SK-N-SH (cell line): ENCODE results near the gene HRH1.

Experiments
- CHD2 ChIP-seq: fragments of 150-350 bp; IDR thresholded peaks from 2 replicates; pipeline ENCODE4 v1.6.1; 2018; ENCODE audit warnings: low read length; ENCODE audit not compliant: partially characterized antibody
- CTCF ChIP-seq: fragments of 200-600 bp; sonication (generic); IDR thresholded peaks from 2 replicates; pipeline ENCODE4 v1.6.1; 2017; ENCODE audit warnings: antibody characterized with exemption, mild to moderate bottlenecking, moderate library complexity
- EP300 ChIP-seq, 2 experiments: IDR thresholded peaks; 2 replicates each; pipeline versions ENCODE4 v1.4.0 to v1.6.1; 2012; ENCODE audit warnings: borderline replicate concordance in 1 of 2, low read depth in 1 of 2, low read length in 1 of 2
- EZH2phosphoT487 ChIP-seq: fragments of 200-600 bp; sonication (generic); IDR thresholded peaks from 2 replicates; pipeline ENCODE4 v1.6.1; 2017; ENCODE audit warnings: low read depth, mixed run types, mild to moderate bottlenecking, antibody characterized with exemption, moderate library complexity, borderline replicate concordance
- JUND ChIP-seq: IDR thresholded peaks from 2 replicates; pipeline ENCODE4 v1.4.0; 2012
- RAD21 ChIP-seq: IDR thresholded peaks from 2 replicates; pipeline ENCODE4 v1.6.1; 2012; ENCODE audit warnings: mild to moderate bottlenecking, low read length
- REST ChIP-seq: IDR thresholded peaks from 2 replicates; pipeline ENCODE4 v1.6.1; 2012; ENCODE audit warnings: mild to moderate bottlenecking, low read depth, low read length, moderate library complexity
- TCF12 ChIP-seq: IDR thresholded peaks from 2 replicates; pipeline ENCODE4 v1.4.0; 2012
- TEAD4 ChIP-seq: IDR thresholded peaks from 2 replicates; pipeline ENCODE4 v1.4.0; 2012; ENCODE audit warnings: mild to moderate bottlenecking, borderline replicate concordance; ENCODE audit not compliant: insufficient read depth
- YY1 ChIP-seq: IDR thresholded peaks from 2 replicates; pipeline ENCODE4 v1.4.0; 2012; ENCODE audit warnings: low read depth, mild to moderate bottlenecking
- TF ChIP-seq, protein P1 (sequence below): IDR thresholded peaks from 2 replicates; pipeline ENCODE4 v1.4.0; 2012; ENCODE audit warnings: low read depth

DNA sequence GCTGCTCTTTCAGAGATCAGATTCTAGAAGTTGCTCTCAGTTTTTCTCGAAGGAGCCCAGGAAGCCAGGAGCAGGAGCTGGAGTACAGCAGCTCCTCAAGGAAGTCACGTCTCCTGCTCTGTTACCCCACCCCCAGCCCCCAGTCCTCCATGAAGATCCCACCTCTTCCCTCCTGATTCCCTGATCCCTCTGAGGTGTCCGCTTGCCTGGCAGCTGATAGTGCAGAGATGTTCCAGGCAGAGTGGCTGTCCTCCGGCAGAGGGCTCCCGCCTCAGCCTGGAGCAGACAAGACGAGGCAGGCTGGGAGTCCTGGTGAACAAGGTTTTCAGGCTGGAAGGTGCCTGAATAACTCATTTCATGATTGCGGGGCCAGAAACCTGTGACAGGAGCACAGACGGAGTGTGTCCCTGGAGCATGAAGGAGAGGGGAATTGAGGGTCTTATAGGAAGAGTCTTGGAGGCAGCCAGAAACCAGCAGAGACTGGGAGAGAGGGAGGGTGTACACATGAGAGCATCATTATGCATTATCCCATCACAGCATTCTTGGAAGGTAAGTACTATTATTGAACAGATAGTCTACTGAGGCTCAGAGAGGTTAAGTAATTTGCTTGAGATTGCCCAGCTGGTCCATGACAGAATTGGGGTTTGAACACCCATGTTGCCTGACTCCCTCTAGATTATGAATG is 1.2 kb downstream of the HRH1 start:
- TF ChIP-seq TCF12, result no peak; the same call in 1 of the 2 replicates
- TF ChIP-seq EZH2phosphoT487, result no peak
- no peak for TF ChIP-seq REST
- no peak for TF ChIP-seq YY1
- peak; percentile 85 for TF ChIP-seq CTCF
- TF ChIP-seq TEAD4, result no peak
- no peak for TF ChIP-seq JUND
- TF ChIP-seq CHD2, result no peak
- peak; percentile 81 for TF ChIP-seq RAD21
- no peak for TF ChIP-seq EP300 (IDR thresholded peaks at IDR 0.05; ENCODE audit: borderline replicate concordance in 1 of 2, low read depth in 1 of 2, low read length in 1 of 2)
- TF ChIP-seq, protein P1, sequence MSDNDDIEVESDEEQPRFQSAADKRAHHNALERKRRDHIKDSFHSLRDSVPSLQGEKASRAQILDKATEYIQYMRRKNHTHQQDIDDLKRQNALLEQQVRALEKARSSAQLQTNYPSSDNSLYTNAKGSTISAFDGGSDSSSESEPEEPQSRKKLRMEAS, result 0 out of 2 replicates have a peak, but pooled peaks have one; percentile 43
